HG02623 (cell line): ENCODE results near the gene HSPA12A.

Source experiments
- ATAC-seq: cut with Tn5 transposase; IDR thresholded peaks from one replicate; pipeline ENCODE4 v1.9.1; 2021; ENCODE audit warnings: moderate library complexity; ENCODE audit not compliant: unreplicated experiment

HSPA12A gene

GRCh38 chr10:116744885-116745284 is 2.5 kb upstream of the HSPA12A start:
- no peak for ATAC-seq

GRCh38 chr10:116744163-116744753 is 1.9 kb upstream of the HSPA12A start:
- no peak for ATAC-seq

GRCh38 chr10:116743266-116744064 is 1.1 kb upstream of the HSPA12A start:
- no peak for ATAC-seq

GRCh38 chr10:116741391-116742351 is 695 bp downstream of the HSPA12A start:
- no peak for ATAC-seq

- ATAC-seq, result no peak
Measured at GRCh38 chr10:116740971-116741370, 1.4 kb downstream of the HSPA12A start.

- ATAC-seq, result no peak
Measured at GRCh38 chr10:116738339-116738738, 4.0 kb downstream of the HSPA12A start.

- no peak for ATAC-seq
Measured at GRCh38 chr10:116737627-116738327, 4.6 kb downstream of the HSPA12A start.

- no peak for ATAC-seq
Measured at GRCh38 chr10:116733566-116733965, 8.8 kb downstream of the HSPA12A start.

GRCh38 chr10:116732573-116732972 is 9.8 kb downstream of the HSPA12A start:
- no peak for ATAC-seq

GRCh38 chr10:116730464-116731260 is 11.7 kb downstream of the HSPA12A start:
- ATAC-seq, result no peak

GRCh38 chr10:116729243-116729642 is 13.1 kb downstream of the HSPA12A start:
- ATAC-seq, result no peak

- no peak for ATAC-seq
Measured at GRCh38 chr10:116728526-116729096, 13.8 kb downstream of the HSPA12A start.

GRCh38 chr10:116723428-116724281 is 18.7 kb downstream of the HSPA12A start:
- no peak for ATAC-seq

GRCh38 chr10:116722736-116723427 is 19.5 kb downstream of the HSPA12A start:
- no peak for ATAC-seq

- no peak for ATAC-seq
Measured at GRCh38 chr10:116721547-116722392, 20.6 kb downstream of the HSPA12A start.

- no peak for ATAC-seq
Measured at GRCh38 chr10:116720668-116721546, 21.5 kb downstream of the HSPA12A start.
